Neural cell (in vitro differentiated cells): ENCODE data around the gene TMBIM1. TPM values are rescaled to one million over a fixed set of nuclear protein-coding genes. Genes with fewer than 3 reads are reported as not detected.

Source experiments
- H2AFZ ChIP-seq: fragments of 200-600, 300-800 bp; sonication (generic), shearing (Covaris generic); 2 replicates; pipeline ENCODE4 v1.6.0; 2014; ENCODE audit warnings: low read depth, mild to moderate bottlenecking, antibody characterized with exemption, low read length, moderate library complexity
- H3F3A ChIP-seq: fragments of 200-600 bp; shearing (Covaris generic); 2 replicates; pipeline ENCODE4 v1.6.1; 2016; ENCODE audit warnings: mild to moderate bottlenecking, moderate library complexity, mixed read lengths, antibody characterized with exemption, low read length; ENCODE audit not compliant: insufficient read depth, poor library complexity, severe bottlenecking
- H3K27ac ChIP-seq: fragments of 200-600, 300-800 bp; sonication (generic), shearing (Covaris generic); 2 replicates; pipeline ENCODE4 v1.5.1; 2014; ENCODE audit warnings: mild to moderate bottlenecking, low read length, moderate library complexity
- H3K27me3 ChIP-seq: fragments of 300-800, 200-600 bp; sonication (generic), shearing (Covaris generic); 2 replicates; pipeline ENCODE4 v1.6.0; 2014; ENCODE audit warnings: mild to moderate bottlenecking, low read depth, low read length, moderate library complexity; ENCODE audit not compliant: insufficient read depth
- H3K36me3 ChIP-seq: fragments of 300-800, 200-600 bp; sonication (generic), shearing (Covaris generic); 2 replicates; pipeline ENCODE4 v1.5.1; 2014; ENCODE audit warnings: mild to moderate bottlenecking, antibody characterized with exemption, low read length, moderate library complexity; ENCODE audit not compliant: insufficient read depth
- H3K4me2 ChIP-seq: fragments of 300-800, 200-600 bp; sonication (generic), shearing (Covaris generic); 2 replicates; pipeline ENCODE4 v1.6.0; 2014; ENCODE audit warnings: mild to moderate bottlenecking, low read length
- H3K4me3 ChIP-seq: fragments of 300-800, 200-600 bp; sonication (generic), shearing (Covaris generic); 2 replicates; pipeline ENCODE4 v1.5.1; 2014; ENCODE audit warnings: mild to moderate bottlenecking, low read length, moderate library complexity
- H3K79me2 ChIP-seq: fragments of 200-600 bp; shearing (Covaris generic); replicated peaks from 2 replicates; pipeline ENCODE4 v1.6.0; 2014; ENCODE audit warnings: mild to moderate bottlenecking, low read length, moderate library complexity; ENCODE audit not compliant: insufficient read depth
- H3K9ac ChIP-seq: fragments of 300-800, 200-600 bp; sonication (generic), shearing (Covaris generic); 2 replicates; pipeline ENCODE4 v1.6.1; 2016; ENCODE audit warnings: mild to moderate bottlenecking, low read length, mixed read lengths
- H3K9me2 ChIP-seq: fragments of 200-600 bp; shearing (Covaris generic); 2 replicates; pipeline ENCODE4 v1.6.1; 2016; ENCODE audit warnings: mild to moderate bottlenecking, low read length, mixed read lengths; ENCODE audit not compliant: insufficient read depth
- H3K9me3 ChIP-seq: fragments of 200-600, 300-800 bp; sonication (generic), shearing (Covaris generic); 2 replicates; pipeline ENCODE4 v1.6.1; 2016; ENCODE audit warnings: mild to moderate bottlenecking, mixed run types, low read length, moderate library complexity, mixed read lengths
- H4K20me1 ChIP-seq: fragments of 200-600 bp; shearing (Covaris generic); 2 replicates; pipeline ENCODE4 v1.6.1; 2016; ENCODE audit warnings: mild to moderate bottlenecking, mixed run types; ENCODE audit not compliant: insufficient read depth
- EP300 ChIP-seq: fragments of 450-650 bp; conservative IDR thresholded peaks from 2 replicates; pipeline ENCODE4 v1.6.1; 2014; ENCODE audit warnings: antibody characterized with exemption, mild to moderate bottlenecking, moderate library complexity; ENCODE audit not compliant: poor library complexity, severe bottlenecking
- EZH2 ChIP-seq: fragments of 200-600, 300-800 bp; shearing (Covaris generic), sonication (generic); IDR thresholded peaks from 2 replicates; pipeline ENCODE4 v1.6.1; 2014; ENCODE audit warnings: antibody characterized with exemption, low read length, borderline replicate concordance, mild to moderate bottlenecking; ENCODE audit not compliant: insufficient read depth, poor library complexity, severe bottlenecking
- MXI1 ChIP-seq: fragments of 450-650 bp; conservative IDR thresholded peaks from 2 replicates; pipeline ENCODE4 v1.6.1; 2014; ENCODE audit warnings: antibody characterized with exemption, mild to moderate bottlenecking; ENCODE audit not compliant: poor library complexity, severe bottlenecking
- POLR2AphosphoS5 ChIP-seq: IDR thresholded peaks from 2 replicates; pipeline ENCODE4 v1.6.1; 2012
- RAD21 ChIP-seq: fragments of 450-650 bp; conservative IDR thresholded peaks from 2 replicates; pipeline ENCODE4 v1.6.1; 2014; ENCODE audit warnings: antibody characterized with exemption, mild to moderate bottlenecking, moderate library complexity
- SMC3 ChIP-seq: fragments of 450-650 bp; conservative IDR thresholded peaks from 2 replicates; pipeline ENCODE4 v1.6.1; 2014; ENCODE audit warnings: antibody characterized with exemption, mild to moderate bottlenecking, moderate library complexity; ENCODE audit not compliant: poor library complexity
- TAF1 ChIP-seq: IDR thresholded peaks from 2 replicates; pipeline ENCODE4 v1.6.1; 2012; ENCODE audit warnings: low read depth
- polyA plus RNA-seq: library from polyadenylated mRNA; depleted of rRNA; stranded (reverse); fragments of >200 nt; gene quantifications from 2 replicates; pipeline ENCODE4 v1.2.3, GENCODE V29; 2014
- TF ChIP-seq, protein P1 (sequence below): IDR thresholded peaks from 2 replicates; pipeline ENCODE4 v1.6.1; 2012; ENCODE audit warnings: borderline replicate concordance
- TF ChIP-seq, protein P2 (sequence below): fragments of 450-650 bp; IDR thresholded peaks from 2 replicates; pipeline ENCODE4 v1.5.1; 2014; ENCODE audit warnings: antibody characterized with exemption, mild to moderate bottlenecking, moderate library complexity; ENCODE audit not compliant: poor library complexity, severe bottlenecking

The TMBIM1 gene
- polyA plus RNA-seq, 1 donor from 2014 or later = not detected

DNA sequence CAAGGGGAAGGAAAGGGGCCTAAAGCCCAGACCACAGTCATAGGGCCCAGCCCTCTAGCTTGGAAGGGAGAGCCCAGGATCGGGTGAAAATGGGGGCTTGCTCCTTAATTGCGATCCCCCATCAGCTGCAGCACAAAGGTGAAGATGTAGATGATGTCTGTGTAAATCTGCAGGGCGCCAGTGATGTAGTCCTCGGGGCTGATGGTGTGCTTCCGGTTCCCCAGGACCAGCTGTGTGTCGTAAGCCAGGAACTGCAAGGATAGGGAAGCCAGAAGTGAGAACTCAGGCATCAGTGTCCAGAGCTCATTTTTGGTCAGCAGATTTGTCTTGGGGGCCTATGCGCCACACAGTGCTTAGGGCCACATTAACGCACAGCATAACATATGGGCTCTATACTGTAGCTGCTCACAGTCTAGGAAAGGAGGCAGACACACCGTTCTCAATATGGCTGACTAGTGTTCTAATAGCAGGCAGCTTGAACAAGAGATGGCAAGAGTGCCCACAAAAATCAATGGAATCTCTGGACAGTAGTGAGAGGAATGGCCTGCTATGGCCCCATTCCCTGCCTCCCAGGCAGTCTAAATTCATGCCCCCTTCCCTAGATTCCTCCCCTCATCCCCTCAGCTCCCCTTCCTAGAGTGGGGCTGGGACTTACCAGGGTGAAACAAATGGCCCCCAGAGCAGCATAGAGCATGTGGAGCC, 16.8 kb downstream of the TMBIM1 start:
- H3K9ac ChIP-seq = no peak overlapping the region
- H4K20me1 ChIP-seq = no peaks in the 10 kb centered on the region
- H3K9me3 ChIP-seq = no peaks in the 10 kb centered on the region
- no peaks in the 10 kb centered on the region for H3K27me3 ChIP-seq
- H3K4me2 ChIP-seq = no peak overlapping the region
- no peaks in the 10 kb centered on the region for H3K79me2 ChIP-seq
- no peak overlapping the region for H2AFZ ChIP-seq
- TF ChIP-seq, protein P1, sequence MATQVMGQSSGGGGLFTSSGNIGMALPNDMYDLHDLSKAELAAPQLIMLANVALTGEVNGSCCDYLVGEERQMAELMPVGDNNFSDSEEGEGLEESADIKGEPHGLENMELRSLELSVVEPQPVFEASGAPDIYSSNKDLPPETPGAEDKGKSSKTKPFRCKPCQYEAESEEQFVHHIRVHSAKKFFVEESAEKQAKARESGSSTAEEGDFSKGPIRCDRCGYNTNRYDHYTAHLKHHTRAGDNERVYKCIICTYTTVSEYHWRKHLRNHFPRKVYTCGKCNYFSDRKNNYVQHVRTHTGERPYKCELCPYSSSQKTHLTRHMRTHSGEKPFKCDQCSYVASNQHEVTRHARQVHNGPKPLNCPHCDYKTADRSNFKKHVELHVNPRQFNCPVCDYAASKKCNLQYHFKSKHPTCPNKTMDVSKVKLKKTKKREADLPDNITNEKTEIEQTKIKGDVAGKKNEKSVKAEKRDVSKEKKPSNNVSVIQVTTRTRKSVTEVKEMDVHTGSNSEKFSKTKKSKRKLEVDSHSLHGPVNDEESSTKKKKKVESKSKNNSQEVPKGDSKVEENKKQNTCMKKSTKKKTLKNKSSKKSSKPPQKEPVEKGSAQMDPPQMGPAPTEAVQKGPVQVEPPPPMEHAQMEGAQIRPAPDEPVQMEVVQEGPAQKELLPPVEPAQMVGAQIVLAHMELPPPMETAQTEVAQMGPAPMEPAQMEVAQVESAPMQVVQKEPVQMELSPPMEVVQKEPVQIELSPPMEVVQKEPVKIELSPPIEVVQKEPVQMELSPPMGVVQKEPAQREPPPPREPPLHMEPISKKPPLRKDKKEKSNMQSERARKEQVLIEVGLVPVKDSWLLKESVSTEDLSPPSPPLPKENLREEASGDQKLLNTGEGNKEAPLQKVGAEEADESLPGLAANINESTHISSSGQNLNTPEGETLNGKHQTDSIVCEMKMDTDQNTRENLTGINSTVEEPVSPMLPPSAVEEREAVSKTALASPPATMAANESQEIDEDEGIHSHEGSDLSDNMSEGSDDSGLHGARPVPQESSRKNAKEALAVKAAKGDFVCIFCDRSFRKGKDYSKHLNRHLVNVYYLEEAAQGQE = no peak
- TF ChIP-seq RAD21 (no peak), EZH2 (no peak), TAF1 (no peak), MXI1 (no peak), SMC3 (no peak), EP300 (no peak), POLR2AphosphoS5 (no peak)
- TF ChIP-seq, protein P2, sequence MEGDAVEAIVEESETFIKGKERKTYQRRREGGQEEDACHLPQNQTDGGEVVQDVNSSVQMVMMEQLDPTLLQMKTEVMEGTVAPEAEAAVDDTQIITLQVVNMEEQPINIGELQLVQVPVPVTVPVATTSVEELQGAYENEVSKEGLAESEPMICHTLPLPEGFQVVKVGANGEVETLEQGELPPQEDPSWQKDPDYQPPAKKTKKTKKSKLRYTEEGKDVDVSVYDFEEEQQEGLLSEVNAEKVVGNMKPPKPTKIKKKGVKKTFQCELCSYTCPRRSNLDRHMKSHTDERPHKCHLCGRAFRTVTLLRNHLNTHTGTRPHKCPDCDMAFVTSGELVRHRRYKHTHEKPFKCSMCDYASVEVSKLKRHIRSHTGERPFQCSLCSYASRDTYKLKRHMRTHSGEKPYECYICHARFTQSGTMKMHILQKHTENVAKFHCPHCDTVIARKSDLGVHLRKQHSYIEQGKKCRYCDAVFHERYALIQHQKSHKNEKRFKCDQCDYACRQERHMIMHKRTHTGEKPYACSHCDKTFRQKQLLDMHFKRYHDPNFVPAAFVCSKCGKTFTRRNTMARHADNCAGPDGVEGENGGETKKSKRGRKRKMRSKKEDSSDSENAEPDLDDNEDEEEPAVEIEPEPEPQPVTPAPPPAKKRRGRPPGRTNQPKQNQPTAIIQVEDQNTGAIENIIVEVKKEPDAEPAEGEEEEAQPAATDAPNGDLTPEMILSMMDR = no peak
- no peak overlapping the region for H3K4me3 ChIP-seq
- H3F3A ChIP-seq = no peaks in the 10 kb centered on the region
- no peaks in the 10 kb centered on the region for H3K9me2 ChIP-seq
- no peaks in the 10 kb centered on the region for H3K36me3 ChIP-seq
- H3K27ac ChIP-seq = no peak overlapping the region

DNA sequence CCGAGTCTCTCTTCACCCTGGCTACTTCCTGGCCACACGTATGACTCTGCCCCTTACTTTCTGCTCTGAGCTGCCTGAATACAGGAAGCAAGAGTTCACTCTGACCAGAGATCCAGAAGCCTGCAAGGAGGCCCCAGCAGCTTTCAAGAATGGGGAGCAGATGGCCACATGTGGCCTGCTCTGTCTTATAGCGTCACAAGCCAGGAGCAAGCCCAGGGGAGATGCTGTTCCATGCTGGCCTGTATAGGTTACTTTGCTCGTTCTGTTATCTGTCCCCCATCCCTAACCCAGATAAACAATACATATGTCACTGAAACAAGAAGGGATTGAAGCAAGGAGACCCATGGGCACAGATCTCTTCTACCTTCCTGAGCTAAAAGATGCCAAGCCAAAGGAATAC, 17.7 kb downstream of the TMBIM1 start:
- no peaks in the 10 kb centered on the region for H3K27me3 ChIP-seq
- H3K27ac ChIP-seq = no peak overlapping the region
- H3K9me3 ChIP-seq = no peaks in the 10 kb centered on the region
- H3K36me3 ChIP-seq = no peaks in the 10 kb centered on the region
- H3F3A ChIP-seq = no peaks in the 10 kb centered on the region
- H3K4me3 ChIP-seq = no peak overlapping the region
- H3K9me2 ChIP-seq = no peaks in the 10 kb centered on the region
- H3K79me2 ChIP-seq = peaks cover 1% of the 10 kb centered on the region
- TF ChIP-seq, protein P1 = no peak
- H3K9ac ChIP-seq = no peak overlapping the region
- H2AFZ ChIP-seq = no peak overlapping the region
- H4K20me1 ChIP-seq = no peaks in the 10 kb centered on the region
- H3K4me2 ChIP-seq = no peak overlapping the region
